NOMO-1 treated with DMSO at 0.1 percent for 48 hours (cell line): ENCODE data around the gene CDK15.

Experiments used
- DNase-seq: peaks from one replicate; lab custom pipeline; 2025; ENCODE audit not compliant: unreplicated experiment; lab: John Stamatoyannopoulos, UW

The CDK15 gene

DNA sequence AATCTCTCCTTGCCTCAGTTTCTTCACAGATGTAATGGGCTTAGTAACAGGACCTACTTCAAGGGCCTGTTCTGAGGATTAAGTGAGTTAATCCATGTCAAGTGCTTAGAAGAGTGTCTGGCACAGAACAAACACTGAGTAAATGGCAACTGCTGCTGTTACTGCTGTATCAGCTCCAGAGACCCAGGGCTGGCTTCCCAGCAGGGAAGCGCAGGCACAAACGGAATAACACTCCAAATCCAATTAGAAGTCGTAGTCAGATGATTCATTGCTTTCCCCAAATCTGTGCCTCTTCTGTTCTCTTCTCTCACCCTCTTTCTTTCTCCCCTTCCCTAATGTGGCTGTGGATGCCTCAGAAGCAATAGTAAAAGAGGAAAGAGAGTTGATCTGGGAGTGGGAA, 126.2 kb downstream of the CDK15 start:
- DNase-seq = no peak

GRCh38 chr2:201933792-201934237, 127.5 kb downstream of the CDK15 start:
- DNase-seq = no peak

DNA sequence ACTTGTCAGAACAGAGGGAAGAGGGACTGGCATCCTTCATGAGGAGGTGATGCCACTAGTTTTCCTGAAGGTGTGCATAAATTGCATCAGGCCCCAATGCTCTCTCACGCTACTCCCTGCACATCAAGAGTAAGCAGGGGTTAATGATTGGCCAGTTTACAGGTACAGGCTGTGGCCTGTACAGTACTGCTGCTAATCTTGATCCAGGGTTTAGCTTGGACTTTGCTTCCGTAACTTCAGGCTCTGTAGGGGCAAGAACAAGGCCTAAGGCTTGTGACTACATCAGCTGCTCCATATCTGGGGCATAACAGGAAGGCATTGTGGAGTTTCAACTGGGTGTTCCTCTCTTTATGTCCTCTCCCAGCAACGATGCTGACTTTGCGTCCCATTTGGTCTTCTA, 130.5 kb downstream of the CDK15 start:
- no peak for DNase-seq

- DNase-seq = no peak
Observed at GRCh38 chr2:201937343-201937742, 131.0 kb downstream of the CDK15 start.

DNA sequence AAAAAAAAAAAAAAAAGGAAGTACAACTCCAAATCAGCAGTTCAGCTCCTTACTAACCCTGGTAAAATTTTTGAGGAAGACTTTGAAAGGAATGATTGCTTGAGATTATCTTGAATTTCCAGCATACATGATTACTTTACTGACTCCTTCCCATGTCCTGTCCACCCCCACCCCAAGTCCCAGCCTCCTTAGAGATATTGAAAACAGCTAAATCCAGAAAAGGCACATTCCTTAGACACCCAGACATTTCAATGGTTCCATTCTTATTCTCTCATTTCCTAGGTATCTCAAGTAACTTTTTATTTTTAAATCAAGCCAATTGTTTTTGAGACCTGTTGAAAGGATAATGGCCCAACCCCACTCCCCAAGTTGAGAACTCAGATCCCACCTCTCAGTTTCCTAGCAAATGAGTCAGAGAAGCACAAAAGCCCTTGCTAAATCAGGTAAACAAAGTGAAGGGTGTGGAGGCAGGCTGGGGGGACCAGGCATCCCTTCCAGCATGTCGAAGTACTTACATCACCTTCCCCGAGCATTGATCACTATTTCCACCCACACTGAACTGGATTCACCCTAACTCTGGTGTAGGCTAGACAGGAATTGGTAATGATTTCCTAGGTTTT, 131.9 kb downstream of the CDK15 start:
- no peak for DNase-seq

DNA sequence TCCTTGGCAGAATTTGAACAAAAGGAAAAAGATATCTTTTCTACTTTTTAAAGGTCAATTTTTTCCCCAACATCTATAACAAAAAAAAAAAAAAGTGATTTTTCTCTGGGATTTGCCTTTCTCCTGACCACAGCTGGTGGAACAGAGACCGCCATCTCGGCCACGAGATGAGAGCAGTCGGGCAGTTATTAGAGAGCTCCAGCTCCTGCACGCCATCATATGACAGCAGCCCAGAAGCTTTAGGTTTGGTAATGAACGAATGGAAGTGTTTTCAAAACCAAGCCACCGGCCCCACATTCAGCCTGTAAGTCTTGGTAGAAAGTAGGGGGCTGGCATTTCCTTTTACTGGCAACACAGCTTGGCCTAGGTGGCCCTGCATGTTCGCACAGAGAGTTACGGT, 132.4 kb downstream of the CDK15 start:
- DNase-seq = no peak

- DNase-seq = no peak
Observed at GRCh38 chr2:201939453-201939941, 133.2 kb downstream of the CDK15 start.

DNA sequence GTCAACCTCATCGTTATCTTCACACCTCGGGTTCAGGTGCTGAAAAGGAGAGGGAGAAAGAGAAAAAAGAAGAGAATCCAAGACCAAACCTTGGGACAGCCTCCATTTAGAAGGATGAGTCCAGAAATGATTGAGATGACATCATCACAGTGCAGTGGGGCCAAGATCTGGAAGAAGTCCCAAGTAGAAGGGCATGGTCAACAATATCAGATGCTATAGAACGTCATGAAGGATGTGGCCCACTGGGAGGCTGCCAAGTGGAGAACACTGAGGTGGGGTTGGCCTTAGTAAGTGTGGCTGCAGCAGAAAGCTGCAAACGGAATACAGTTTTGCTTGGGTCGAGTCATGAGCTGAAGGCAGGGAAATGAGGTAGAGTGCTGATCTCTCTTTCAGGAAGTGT, 136.2 kb downstream of the CDK15 start:
- no peak for DNase-seq
